ENCODE data around the gene CYBB.
"Not testable (repeated sequence)": the region's sequence is repeated elsewhere in the genome, so short reads cannot be mapped to it uniquely, and the experiment has no call there.

CYBB gene
- total RNA-seq: 0 to 3.0 (median 0.40) reads per million in 4 donors

- no peak for DNase-seq
Measured at GRCh38 chrX:37779857-37780256, at the start of gene CYBB. Gene CYBB, plus strand, starts transcription at chrX:37780059. Its CDS starts 19 bp downstream, at chrX:37780078.

DNA sequence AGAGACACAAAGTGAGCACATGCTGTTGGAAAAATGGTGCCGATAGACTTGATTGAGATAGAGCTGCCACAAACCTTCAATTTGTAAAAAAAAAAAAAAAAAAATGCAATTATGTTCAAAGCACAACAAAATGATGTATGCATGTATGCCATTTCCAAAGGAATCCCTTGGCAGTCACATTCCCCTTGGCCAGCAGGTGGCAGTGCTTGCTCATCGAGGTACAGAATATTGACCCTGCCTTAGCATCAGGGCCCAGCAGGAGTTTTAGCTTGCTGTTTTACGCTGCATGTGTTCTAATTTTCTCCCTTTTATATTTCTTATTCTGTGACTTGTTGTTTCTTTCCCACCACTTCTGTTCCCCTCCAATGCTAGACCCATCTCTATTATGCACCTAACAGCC, 34.5 kb upstream of the CYBB start:
- DNase-seq: peak; percentile 44 to 72 (median 61)

DNA sequence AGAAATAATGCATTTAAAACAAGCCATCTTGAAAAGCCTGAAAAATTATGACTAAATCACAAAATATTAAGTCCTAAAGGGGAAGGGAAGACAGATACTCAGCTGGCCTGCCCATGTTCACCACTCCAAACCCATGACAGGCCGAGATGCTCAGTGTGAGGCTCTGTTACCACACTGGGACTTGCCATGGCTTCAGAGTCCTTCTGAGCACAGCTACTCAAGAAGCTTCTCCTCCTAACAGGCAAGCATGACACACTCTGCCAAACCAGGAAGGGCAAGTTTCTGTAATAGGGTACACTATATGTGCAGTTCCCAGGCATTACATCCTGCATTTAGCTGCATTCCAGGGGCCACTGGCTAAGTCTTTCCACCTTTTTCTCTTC, 34.0 kb upstream of the CYBB start:
- DNase-seq: no peak

DNA sequence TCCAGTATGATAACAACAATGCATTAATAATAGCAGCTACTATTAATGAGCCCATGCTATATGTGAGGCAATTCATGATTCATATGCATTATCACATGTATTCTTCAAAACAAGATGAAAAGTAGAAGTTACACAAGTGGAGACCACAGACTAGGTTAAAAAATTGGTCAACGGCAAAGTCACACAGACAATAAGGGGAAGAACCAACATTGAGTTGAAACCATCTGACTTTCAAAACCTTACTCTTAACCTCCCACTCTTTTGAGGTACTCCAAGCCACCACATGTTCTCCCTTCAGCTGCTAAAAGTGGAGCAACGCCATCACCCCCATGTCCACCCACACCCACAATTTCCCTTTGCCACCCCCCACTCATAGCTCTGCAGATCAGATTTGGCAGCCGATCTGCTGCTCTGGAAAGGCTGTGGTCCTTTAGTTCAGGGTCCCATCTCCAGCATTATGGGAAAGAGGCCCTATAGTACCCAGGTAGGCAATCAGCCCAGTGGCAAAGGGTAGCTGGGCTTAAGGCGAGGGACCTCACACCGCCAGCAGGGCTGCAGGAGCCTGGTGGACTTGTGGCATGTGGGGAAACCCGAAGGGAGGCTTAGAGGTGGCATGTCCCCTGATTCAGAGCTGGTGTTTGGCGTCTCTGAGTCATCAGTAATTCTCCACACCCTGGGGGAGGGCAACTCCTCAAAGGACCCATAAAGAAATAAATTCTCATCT, 33.5 kb upstream of the CYBB start:
- peak in 1 of 5 donors; percentile 30 for DNase-seq

- no peak for DNase-seq
Measured at GRCh38 chrX:37746951-37747350, 32.9 kb upstream of the CYBB start.

DNA sequence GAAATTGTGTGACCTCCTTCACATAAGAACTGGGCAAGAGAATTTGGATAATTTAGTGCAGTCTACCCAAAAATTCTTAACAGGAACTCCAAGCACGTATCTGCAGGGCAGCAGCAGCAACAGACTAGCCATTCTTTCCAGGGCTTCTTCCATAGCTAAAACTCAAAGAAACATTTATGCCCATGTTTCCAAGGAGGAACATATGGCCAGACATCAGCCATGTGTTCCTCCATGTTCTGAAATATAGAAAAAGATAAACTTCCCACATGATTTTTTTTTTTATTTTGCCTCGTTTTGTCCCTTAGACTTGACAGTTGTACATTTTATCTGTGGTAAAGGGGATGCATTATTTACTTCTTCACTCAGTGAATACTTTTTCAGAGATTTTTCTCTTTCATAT, 27.6 kb upstream of the CYBB start:
- DNase-seq: no peak

- DNase-seq: peak in 1 of 5 donors; percentile 7
Measured at GRCh38 chrX:37752936-37753335, 26.9 kb upstream of the CYBB start.

GRCh38 chrX:37753384-37753783, 26.5 kb upstream of the CYBB start:
- peak in 1 of 5 donors; percentile 9 for DNase-seq

GRCh38 chrX:37754516-37754915, 25.3 kb upstream of the CYBB start:
- peak in 1 of 5 donors; percentile 36 for DNase-seq

- DNase-seq: peak in 1 of 5 donors; percentile 77
Measured at GRCh38 chrX:37755025-37755424, 24.8 kb upstream of the CYBB start.

DNA sequence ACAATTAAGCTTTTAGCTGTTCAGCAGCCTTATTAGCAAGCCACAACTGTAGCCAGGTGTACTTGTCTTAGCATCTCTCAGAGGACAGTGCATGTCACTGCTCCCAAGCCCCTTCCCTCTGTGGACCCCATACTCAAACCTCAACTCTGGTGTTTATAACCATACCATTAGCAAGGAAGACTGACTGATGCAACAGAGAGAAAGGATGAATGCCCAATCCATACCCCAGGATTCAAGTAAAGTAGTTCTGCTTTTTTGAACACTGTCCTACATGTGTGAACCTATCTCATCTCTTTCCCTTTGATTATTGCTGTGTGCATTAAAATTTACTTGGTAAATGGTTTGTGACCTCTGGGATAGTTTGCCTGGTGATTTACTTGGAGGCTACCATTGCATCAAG, 22.8 kb upstream of the CYBB start:
- no peak for DNase-seq

DNA sequence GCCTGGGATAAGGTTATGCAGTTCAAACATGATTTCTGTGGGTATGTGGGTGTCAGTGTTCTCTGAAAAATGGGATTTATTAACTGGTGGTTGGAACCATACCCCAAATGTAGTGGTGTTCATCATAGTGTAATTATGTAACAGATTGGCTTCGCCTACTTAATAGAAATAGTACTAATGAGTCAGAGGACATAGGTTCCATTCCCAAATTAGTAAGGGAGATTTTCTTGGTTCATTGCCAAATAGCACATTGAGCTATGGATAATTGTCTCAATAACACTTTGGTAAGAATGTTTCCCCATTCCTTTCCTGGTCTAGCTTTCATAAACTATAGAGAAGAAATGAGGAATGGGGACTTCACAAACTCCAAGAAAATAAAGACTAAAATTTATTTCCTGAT, 20.5 kb upstream of the CYBB start:
- no peak for DNase-seq

GRCh38 chrX:37759878-37760418, 19.9 kb upstream of the CYBB start:
- DNase-seq: no peak

GRCh38 chrX:37763400-37763799, 16.5 kb upstream of the CYBB start:
- no peak for DNase-seq

- DNase-seq: no peak
Measured at GRCh38 chrX:37765507-37765906, 14.4 kb upstream of the CYBB start.

DNA sequence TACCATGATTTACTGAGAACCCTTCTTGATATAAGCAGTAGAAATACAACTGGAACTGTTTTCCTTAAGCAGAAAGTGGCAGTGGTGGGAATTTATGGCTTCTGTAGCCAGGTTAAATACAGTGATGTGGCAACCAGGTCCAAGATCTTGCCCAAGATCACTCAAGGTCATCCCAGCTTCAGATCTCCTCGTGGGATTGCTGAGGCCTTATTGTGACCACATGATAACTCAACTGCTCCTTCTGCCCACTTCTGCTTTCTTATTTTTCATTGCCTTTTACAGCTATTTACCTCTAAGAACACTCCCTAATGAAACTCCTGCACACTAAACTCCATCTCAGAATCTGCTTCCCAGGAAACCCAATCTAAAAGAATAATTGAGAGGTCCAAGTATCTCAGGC, 12.4 kb upstream of the CYBB start:
- DNase-seq: no peak

- not testable (repeated sequence) for DNase-seq
Measured at GRCh38 chrX:37768866-37769265, 11.0 kb upstream of the CYBB start.

DNA sequence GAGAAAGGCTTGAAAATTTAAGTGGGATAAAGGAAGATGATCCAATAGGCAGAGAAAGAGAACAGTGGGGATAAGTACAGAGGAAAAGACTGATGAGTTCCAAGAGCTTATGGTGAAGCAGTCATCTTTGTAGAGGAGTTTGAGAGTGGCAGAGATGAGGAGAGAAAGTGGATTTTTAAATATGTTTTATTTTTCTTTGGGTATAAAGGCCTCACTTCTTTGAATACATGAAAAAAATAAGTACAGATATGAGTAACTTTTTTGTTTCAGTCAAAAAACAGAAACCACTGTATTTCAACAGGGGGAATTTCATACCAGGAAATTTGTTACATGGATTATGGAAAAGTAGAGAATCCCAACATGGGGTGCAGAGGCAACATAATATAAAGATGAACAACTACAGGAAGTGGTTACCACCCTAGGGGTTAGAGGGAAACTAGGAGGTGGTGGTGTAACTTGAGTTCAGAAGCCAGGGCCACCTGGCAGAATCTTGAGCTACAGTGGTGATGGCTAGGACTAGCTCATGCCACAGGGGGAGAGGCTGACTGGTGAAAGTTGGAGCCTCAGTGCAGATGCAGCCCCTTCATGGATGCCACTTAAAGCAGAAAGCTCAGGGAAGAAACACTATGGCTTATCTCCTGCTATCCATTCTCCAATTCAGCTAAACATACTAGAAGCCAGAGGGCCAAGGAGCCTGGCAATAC, 3.4 kb upstream of the CYBB start:
- DNase-seq: peak in 1 of 5 donors; percentile 33

DNA sequence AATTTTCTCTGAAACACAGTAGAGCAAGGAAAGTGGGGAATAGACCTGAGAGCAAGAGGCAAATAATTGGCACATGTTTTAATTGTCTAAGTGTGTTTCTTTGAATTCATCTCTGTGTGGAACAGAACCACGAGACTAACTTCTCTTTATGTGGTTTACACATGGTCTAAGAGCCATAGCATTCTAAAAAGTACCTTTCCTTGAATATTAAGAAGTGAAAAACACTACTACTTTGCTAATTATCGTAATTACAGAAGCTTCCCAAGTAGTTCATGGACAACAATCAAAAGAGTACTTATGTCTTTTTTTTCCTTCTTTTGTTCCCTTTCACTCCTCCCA, 2.9 kb upstream of the CYBB start:
- no peak for DNase-seq

- no peak for DNase-seq
Measured at GRCh38 chrX:37781081-37781480, 1.2 kb downstream of the CYBB start.

- no peak for DNase-seq
Measured at GRCh38 chrX:37781814-37782213, 2.0 kb downstream of the CYBB start.

DNA sequence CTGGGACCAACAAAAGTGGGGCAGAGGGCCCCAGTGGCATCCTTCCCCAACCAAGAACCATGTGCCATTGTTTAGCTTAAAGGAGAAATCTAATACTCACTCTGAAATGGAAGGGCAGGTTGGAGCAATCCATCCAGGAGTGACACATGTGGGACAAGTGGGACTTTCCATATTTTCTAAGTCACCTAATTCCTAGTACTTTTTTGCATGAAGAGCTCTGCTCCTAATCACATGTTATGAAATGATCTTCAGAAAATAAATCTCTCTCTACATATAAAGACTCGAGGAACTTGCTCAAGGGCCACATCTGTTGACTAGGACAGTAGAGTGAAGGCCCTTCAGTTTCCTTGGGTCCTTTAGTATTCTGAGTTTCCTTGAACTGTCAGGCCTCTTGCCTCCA, 2.5 kb downstream of the CYBB start:
- DNase-seq: no peak

DNA sequence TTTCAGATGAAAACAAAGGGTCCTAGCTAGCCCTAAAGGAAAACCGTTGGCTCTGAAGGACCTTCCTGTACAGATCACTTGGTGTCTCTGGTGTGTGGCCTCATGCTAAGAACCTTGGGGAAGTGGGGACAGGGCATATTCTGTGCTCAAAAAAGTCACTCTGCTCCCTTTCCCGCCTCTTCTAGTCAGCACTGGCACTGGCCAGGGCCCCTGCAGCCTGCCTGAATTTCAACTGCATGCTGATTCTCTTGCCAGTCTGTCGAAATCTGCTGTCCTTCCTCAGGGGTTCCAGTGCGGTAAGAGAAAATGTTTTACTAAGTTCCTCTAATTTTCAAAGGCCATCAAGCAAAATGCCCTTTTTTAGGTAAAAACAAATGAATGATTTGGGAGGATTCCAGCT, 3.4 kb downstream of the CYBB start:
- no peak for DNase-seq

GRCh38 chrX:37785569-37785968, 5.7 kb downstream of the CYBB start:
- no peak for DNase-seq
